Right kidney (tissue), 1 donor: ENCODE results near the gene ARHGEF37.

Source experiments
- DNase-seq: peaks from one replicate; pipeline ENCODE4 v3.0.0-alpha.2; 2016

The ARHGEF37 gene

DNA sequence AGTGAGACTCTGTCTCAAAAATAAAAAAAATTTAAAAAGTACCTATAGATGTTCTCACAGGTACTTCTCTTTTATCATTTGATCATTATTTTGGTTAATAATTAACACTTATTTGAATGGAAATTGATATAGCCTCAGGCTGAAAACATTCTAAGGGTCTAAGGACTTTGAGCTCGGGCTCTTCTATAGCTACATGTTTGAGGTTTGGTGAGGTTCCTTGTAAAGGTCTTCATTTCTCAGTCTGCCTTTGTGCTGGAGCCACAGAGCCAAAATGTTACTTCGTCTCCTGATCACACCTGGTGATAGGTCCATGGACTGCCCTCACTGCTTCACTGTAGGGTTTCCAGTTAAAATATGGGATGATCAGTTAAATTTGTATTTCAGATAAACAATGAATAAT lies 22.6 kb downstream of the ARHGEF37 start:
- DNase-seq = no peak

DNA sequence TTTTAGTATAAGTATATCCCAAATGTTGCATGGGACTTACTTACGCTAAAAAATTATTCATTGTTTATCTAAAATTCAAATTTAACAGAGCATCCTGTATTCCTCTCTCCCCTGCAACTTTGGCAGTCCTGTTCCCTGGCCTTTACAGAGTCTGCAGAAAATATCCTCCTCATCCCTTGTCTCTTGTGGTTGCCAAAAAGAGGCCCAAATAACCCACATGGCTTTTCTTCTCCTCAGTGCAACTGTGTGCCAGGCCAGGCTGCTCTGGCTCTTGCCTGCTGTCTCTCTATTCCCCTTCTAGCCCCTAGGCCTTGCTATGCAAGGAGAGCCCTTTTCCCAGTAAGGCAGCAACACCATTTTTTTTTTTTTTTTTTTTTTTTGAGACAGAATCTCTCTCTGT lies 23.0 kb downstream of the ARHGEF37 start:
- no peak for DNase-seq

DNA sequence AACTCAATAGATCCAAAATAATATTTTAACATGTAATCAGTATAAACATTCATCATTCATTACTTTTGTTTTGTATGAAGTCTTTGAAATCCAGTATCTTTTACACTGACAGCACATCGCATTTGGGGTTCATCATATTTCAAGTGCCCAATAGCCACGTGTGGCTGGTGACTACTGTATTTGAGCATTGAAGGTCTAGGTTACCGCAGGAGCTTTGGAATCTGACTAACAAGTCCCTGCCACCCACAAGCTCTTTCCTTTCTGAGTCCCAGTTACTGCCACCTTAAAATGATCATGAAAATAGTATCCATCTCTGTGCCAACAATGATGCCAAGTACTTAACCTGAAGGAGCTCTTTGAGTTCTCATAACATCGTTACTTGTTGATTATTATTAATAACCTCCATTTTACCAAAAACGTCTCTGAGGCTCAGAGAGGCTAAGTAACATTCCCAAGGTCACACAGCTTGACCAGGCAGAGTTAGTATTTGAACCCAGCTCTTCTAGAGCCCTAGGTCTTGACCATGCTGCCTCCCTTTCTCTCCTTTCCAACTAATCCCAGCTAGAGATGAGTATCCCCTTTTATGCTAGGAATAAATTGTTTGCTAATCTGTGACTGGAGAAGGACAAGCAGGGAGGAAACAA lies 24.2 kb downstream of the ARHGEF37 start:
- no peak for DNase-seq

DNA sequence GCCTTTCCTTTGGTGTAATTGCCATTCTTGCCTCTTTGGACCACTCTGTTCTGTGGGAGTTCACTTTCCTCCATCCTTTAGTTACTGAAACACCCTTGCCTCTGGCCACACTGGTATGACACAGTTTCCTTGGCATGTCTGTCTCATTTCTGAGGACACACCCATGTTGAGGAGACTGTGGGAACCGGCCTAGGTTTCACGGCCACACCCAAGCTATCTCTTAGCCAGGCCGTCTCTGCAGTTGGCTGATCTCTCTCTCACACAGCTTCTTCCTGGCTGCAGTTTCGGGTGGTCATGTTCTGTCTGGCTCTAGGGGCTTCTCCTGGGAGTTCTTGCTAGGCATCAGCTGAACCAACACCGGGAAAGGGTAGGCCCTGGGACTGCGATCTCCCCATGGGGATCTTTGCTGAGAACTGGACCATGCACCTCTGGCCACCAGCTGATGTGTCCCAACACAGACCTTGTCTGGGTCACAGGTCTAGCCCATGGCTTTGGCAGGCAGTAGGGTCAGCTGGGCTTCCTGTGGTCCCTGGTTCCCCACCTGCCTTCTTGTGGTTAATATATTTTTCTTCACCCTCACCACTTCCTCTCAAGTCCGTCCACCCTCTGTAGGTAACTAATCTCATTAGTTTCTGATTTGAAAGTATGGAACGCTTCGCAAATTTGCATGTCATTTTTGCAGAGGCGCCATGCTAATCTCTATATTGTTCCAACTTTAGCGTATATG lies 24.9 kb downstream of the ARHGEF37 start:
- no peak for DNase-seq

DNA sequence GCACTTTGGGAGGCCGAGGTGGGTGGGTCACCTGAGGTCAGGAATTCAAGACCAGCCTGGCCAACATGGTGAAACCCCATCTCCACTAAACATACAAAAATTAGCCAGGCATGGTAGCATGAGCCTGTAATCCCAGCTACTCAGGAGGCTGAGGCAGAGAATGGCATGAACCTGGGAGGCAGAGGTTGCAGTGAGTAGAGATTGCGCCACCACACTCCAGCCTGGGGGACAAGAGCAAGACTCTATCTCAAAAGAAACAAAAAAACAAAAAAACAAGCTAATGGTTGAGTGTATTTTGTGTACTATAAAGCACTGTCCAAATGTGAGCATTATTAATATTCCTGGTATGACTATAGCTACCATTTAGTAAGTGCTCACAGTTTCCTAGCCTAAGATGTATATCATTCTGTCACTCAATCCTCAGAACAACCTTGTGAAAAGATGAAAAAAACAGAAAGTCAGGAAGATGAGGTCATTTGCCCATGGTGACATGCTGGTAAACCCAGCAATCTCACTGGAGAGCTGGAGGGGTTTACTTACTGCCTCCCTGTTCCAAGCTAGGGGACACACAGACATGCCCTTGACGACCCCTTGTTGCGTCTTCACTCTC lies 27.7 kb downstream of the ARHGEF37 start:
- DNase-seq = no peak

DNA sequence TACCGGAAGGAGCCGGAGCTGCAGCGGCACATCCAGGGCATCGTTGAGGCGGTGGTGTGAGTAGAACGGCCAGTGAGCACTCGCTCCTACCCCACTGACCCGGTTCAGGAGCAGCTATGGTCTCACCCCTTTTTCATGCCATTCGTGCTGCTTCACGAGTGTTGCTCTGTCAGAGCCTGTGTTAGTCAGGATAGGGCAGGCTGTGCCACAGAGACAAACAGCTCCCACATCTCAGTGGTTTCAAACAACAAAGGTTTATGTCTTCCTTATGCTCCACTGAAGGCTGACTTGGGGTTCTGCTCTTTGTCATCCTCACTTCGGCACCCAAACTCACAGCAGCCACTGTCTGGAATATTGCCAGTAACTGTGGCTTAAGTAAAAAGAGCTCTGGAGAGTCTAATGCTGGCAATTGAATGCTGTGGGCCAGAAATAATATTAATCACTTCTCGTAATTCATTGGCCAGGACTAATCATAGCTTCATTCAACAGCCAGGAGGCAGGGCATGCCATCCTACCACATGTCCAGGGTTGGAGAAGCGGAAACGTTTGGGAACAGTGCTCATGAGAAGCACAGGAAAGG lies 28.4 kb downstream of the ARHGEF37 start:
- no peak for DNase-seq

DNA sequence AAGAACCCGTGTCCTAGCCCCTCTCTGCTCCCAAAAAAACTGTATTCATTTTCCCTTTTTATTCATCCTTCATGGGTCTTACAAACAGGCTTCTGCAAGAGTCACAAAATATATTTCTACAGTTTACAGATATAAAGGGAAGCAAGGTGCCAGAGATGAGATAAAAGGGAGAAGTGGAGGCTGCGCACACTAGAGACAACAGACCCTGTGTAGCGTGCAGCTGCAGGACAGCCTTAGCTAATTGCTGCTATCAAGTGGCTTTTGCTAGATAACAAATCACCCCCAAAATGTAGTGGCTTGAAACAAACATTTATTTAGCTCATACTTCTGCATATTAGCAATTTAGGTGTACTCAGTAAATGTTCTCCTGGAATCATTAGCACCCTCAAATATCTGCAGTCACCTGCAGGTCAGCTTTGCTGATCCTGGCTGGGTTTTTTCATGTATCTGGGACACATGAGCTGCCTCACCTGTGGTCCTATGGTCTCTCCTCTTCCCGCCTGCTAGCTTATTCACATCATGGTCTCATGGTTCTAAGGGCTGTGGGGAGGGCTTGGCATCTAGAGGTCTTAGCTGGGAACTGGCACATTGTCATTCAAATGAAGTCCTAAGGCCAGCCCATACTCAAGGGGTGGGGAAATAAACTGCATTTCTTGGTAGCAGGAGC lies 29.4 kb downstream of the ARHGEF37 start:
- DNase-seq = no peak

DNA sequence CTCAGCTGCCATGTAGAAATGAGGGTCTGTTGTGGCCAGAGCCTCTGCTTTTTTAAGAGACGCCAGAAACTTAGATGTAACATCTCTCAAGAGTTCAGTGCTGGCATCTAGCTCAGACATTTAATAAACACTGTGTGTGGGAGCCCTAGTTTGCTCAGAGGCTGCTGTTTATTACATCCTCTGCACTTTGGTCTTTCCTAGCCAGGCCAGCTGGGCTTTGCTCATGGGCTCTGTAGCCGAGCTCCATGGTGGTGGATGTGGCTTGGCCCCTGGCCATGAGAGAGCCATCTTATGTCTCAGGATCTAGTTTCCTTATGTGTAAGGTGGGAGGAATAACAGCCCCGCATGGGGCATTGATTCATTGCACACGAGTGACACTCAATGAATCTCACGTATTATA lies 30.0 kb downstream of the ARHGEF37 start:
- DNase-seq = no peak

DNA sequence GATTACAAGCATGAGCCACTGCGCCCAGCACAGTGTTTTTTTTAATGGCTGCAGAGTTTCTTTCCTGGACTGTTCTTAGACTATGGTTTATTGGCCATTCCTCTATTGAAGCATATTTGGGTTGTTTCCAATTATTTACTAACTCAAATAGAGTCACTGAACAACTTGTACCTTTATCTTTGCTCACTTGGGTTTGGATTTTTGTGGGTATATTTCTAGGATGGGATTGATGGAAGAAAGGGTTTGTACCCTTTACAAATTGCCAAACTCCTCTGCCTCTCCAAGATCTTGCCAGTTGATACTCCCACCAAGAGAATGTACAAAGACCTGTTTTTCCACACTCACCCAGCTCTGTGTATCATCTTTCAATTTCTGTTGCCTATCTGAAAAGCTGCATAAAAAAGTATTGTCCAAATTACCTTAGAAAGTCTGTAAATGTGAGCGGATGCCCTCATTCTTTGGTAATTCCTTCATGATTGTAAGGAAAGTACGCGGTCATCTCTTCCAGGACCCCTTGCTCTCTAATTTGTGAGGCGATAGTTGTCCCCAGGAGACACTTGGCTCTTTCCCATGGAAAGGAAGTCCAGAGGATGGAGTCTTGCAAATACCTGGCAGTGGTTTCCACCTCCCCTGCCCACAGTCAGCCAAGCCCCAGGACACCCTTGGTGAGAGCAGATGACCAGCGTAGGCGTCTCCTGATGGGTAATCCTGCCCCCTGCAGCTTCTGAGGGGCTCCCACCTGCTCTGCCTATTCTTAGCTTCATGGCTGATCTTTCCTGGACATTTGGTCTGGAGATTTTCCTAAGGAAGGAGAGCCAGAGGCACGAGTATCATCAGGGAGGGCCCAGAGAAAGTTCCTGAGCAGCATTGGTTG lies 33.0 kb downstream of the ARHGEF37 start:
- no peak for DNase-seq

DNA sequence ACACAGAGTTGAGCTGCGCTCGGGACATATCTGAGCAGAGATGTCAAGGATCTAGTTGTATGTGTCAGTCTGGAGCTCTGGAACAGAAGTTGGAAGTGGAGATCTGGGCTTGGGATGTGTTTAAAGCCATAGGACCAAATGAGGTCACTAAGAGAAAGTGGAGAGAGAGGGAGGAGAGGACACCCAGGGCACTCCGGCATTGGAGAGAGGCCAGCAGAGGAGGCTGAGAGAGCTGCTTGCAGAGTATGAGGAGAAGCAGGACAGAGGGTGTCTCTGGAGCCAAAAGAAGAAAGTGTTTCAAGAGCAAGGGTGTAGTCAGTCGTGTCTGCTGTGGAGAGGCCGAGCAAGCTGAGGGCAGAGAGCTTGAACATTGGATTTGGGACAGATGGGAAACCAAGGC lies 34.7 kb downstream of the ARHGEF37 start:
- DNase-seq = no peak

DNA sequence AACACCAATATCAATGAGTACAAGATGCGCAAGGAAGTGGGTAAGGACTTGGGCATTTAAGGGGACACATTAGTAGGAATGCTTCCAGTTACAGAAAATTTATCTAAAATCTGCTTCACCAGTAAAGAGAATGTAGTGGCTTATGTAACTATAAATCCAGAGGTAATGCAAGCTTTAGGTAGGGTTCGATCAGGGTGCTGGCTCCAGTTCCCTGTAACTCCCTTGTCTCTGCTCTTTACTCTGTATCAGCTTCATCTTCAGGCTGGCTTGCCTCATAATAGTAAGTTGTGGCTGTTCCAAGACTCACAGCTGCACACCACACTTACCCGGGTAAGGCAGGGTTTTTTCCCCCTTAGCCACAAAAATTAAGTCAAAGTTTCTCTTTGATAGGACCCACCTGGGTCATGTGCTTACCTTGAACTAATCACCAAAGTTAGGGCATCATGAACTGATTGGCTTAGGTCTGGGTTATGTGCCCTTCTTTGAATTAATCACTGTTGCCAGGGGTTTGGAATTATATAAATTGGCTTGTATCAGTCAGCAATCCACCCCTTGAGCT lies 35.5 kb downstream of the ARHGEF37 start:
- DNase-seq = no peak

DNA sequence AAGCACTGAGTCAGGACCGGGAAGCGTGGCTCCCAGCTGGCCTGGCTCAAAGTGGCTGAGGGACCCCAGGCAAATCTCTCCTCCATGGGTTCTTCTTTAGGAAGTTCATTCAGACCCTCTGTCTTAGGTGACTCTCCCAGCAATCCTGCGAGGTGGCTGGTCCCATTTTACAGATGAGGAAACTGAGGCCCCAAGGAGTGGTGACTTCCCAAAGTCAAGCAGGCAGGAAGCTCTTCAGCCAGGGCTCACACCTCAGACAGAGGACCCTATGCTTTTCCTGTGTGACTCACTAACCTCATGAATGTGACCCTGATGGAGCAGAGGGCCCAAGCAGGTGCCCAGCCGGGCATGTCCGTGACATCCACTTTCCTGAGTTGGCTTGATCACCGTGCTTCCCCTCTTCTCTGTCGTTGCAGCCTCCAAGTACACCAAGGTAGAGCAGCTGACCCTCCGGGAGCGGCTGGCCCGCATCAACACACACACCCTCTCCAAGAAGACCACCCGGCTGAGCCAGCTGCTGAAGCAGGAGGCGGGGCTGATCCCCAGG lies 36.5 kb downstream of the ARHGEF37 start:
- DNase-seq = no peak

DNA sequence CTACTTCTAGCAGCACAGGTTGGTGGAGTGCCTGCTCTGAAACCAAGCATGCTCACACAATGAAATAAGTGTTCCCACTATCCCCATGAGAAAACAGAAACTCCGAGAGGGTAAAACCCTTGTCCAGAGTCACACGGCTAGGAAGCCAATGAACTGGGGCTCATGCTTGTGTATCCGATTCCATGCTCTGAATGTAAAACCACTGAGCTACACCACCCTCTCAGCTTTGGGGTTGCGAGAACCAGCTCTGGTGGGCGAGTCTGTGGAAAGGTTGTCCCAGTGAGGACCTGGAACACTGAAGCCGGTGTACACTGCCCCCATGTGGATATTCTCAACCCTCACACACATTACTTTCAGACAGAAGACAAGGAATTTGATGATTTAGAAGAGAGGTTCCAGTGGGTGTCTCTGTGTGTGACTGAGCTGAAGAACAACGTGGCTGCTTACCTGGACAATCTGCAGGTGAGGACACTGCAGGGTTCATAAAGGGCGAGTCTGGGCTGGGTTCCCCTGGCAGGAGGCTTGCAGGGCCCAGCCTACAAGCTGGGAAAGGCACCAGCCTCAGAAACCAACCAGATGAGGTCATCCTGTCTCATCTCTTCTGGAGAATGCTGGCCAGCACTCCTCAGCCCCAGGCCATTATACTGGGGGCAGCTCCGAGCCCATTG lies 37.4 kb downstream of the ARHGEF37 start:
- DNase-seq = no peak

DNA sequence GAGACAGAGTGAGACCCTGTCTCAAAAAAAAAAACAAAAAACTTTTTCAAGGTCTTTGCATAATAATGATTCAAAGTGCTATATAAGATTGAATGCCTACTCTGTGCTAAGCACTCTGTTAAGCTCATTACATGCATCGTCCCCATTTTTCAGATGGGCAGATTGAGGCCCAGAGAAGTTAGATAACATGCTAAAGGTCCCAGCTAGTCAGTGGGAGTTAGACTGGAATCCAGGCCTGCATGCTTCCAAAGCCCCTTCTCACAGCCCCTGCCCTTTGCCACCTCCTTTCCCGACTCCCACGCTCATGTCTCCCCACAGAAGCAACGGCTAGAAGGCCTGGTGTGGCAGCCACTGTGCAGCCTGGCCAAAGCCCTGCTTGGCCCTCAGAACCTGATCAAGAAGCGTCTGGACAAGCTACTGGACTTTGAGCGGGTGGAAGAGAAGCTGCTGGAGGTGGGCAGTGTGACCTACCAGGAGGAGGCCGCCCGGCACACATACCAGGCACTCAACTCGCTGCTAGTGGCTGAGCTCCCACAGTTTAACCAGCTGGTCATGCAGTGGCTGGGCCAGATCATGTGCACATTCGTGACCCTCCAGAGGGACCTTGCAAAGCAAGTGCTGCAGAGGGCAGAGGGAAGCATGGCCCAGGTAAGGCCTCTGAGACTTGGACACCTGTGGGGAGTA lies 40.3 kb downstream of the ARHGEF37 start:
- no peak for DNase-seq

DNA sequence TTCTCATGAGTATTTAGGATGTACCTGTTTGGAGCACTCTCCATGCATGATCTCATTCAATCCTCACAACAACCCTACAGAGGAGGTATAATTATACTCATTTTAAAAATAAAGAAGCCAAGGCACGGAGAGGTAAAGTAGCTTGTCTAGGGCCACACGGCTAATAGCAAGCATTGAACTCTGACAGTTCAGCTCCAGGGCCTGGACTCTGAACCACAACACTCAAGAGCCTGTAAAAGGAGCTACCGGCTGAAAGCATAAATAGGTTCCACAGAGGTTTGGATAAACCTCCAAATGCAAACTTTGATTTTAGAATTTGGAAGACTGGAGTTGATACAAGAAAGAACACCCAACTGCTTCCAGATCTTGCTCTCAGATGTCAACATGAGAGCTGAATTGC lies 41.2 kb downstream of the ARHGEF37 start:
- DNase-seq = no peak

DNA sequence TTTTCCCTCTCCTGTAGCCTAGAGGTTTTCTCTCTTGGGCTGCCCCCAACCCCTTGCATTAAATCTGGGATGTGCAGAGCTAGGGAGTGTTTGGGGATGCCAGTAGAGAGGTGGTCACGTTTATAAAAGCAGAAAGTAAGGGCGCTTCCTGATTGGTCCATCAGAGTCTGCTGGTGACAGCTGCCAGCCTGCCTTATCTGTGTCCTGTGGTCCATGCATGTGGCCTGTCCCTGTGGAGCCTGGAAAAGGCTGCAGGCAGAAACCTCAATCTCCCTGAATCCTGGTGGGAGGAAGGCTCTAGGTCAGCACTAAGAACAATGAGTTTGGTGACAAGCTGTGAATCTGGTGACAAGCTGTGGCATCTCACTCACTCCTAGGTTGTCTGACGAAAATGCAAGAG lies 42.2 kb downstream of the ARHGEF37 start:
- no peak for DNase-seq

DNA sequence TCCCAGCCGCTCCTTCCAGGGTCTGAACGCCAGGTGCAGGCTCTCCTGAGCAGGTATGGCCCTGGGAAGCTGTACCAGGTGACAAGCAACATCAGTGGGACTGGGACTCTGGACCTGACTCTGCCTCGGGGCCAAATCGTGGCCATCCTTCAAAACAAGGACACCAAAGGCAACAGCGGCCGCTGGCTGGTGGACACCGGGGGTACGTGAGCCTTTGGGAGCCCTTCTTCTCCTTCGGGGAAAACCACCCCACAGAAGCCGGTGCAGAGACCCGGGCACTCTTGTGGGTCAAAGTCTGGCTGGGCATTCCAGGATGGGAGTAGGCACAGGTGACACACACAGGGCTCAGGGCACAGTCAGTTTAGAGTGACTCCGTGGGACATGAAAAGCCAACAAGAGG lies 45.8 kb downstream of the ARHGEF37 start:
- DNase-seq = no peak

DNA sequence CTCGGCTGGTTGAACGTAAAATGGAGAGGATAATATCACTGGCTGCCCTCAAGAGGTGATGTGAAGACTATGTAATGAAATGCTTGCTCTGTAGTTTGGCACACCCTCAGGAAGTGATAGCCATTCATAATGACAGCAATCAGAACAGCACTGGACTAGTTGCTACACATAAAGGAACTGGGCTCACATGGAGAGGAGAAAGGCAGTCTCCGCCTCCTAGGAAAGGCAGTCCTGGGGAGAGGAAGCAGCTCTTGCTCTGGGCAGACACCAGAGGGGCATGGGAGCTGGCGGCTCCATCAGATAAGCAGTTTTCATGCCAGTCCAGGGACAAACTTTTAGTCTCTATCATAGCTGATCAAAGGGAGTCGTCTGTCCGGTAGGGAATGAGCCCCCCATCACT lies 46.9 kb downstream of the ARHGEF37 start:
- DNase-seq = no peak

DNA sequence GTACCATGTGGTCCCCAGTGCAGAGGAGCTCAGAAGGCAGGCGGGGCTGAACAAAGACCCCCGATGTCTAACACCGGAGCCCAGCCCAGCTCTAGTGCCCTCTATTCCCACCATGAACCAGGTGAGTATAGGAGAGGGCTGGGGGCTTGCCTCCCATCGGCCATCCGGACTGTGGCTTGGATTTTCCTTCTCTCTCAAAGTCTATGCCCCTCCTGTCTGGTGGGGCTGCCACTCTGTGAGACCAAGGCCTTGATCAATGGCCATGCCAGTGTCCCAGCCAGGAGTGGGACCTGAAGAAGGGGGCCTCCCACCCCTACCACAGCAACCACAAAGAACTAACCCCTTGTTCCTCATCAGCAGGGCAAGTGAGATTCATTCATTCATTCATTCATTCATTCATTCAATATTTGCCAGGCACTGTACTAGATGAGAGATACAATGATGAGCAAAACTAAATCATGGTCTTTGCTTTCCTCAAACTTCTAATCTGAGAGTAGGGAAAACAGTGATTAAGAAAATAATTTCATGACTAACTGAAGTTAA lies 47.6 kb downstream of the ARHGEF37 start:
- no peak for DNase-seq

DNA sequence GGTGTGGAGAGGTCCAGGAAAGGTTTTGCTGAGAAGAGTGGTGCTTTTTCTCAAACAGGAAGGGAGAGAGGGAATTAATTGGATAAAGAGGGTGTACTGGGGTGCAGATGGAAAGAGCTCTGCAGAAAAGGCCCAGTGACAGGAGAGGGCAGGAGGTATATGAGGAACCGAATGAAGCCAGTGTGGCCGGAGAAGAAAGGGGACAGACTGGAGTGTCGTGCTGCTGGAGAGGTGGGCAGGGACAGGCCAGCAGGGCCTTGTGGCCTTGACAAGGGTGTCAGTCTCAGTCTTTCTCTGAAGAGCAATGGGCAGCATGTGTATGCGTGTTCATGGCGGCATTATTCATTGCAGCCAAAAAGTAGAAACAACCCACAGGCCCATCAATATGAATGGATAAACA lies 48.1 kb downstream of the ARHGEF37 start:
- no peak for DNase-seq
